K562 (cell line): ENCODE measurements around the gene FUT2. TPM values are rescaled to one million over a fixed set of nuclear protein-coding genes. Genes with fewer than 3 reads are reported as not detected.

ENCODE experiments used
- ATAC-seq: fragments of 200-7000 bp; cut with Tn5 transposase; 3 replicates; pipeline ENCODE4 v1.9.1; 2020; ENCODE audit warnings: moderate library complexity
- BruUV-seq: library from RNA; stranded (reverse); fragments of 400-500 nt; replicated peaks from 2 replicates; lab custom pipeline; 2021; lab: Mats Ljungman, UMichigan
- CTCF ChIA-PET: fragments of 300-600 bp; formaldehyde crosslinking; extraction: SDS; loops from one replicate; lab custom pipeline; 2021; ENCODE audit warnings: low intra/inter-chr PET ratio; lab: Yijun Ruan, JAX
- POLR2A ChIA-PET: fragments of 300-600, 350-650 bp; sonication (Branson Sonifier 250); formaldehyde crosslinking; extraction: SDS; loops from one replicate; lab custom pipeline; 2021; ENCODE audit warnings: antibody characterized with exemption, inconsistent platforms; lab: Yijun Ruan, JAX
- DNase-seq, 4 experiments: peaks; one replicate each; pipeline versions ENCODE4 v3.0.0 to v3.0.0-alpha.2; 2011 to 2018; ENCODE audit warnings: low spot score in 3 of 4, mixed read lengths in 3 of 4; ENCODE audit errors: extremely low read depth in 1 of 4
- FAIRE-seq: peaks from 2 replicates; lab custom pipeline; 2011; peaks lifted over from hg19 to GRCh38; lab: Jason Lieb, UNC
- H2AFZ ChIP-seq: 2 replicates; pipeline ENCODE4 v1.6.0; 2011; ENCODE audit warnings: low read depth, low read length, control low read depth, inconsistent platforms
- H3K27ac ChIP-seq: fragments of 200-600 bp; 3 replicates; pipeline ENCODE4 v1.8.0; 2011; ENCODE audit warnings: low read depth, mild to moderate bottlenecking, control low read depth, inconsistent platforms, low read length, moderate library complexity, mixed read lengths; ENCODE audit errors: extremely low read depth
- H3K27me3 ChIP-seq, 2 experiments: fragments of 300-600 bp in 1 of 2; 2 replicates in 1 of 2; 3 replicates in 1 of 2; pipeline versions ENCODE4 v1.6.0 to v1.8.0; 2011; ENCODE audit warnings: inconsistent platforms in 2 of 2, low read length in 2 of 2, mild to moderate bottlenecking in 1 of 2, mixed read lengths in 1 of 2, moderate library complexity in 1 of 2; ENCODE audit not compliant: control insufficient read depth in 2 of 2, insufficient read depth in 2 of 2
- H3K36me3 ChIP-seq: fragments of 300-600 bp; 3 replicates; pipeline ENCODE4 v1.8.0; 2011; ENCODE audit warnings: mild to moderate bottlenecking, low read length, inconsistent platforms; ENCODE audit not compliant: control insufficient read depth, insufficient read depth
- H3K4me1 ChIP-seq, 2 experiments: fragments of 200-600 bp in 1 of 2; replicated peaks in 1 of 2; 2 replicates in 1 of 2; 3 replicates in 1 of 2; pipeline versions ENCODE4 v1.5.1 to v1.8.0; 2011; ENCODE audit warnings: inconsistent platforms in 2 of 2, low read length in 2 of 2, mild to moderate bottlenecking in 1 of 2, mixed read lengths in 1 of 2, moderate library complexity in 1 of 2; ENCODE audit not compliant: control insufficient read depth in 2 of 2, insufficient read depth in 2 of 2
- H3K4me2 ChIP-seq: 2 replicates; pipeline ENCODE4 v1.6.1; 2011; ENCODE audit warnings: low read length, control low read depth, inconsistent platforms, mixed read lengths; ENCODE audit not compliant: insufficient read depth
- H3K4me3 ChIP-seq: fragments of 200-600 bp; sonication (generic), shearing (Covaris generic); 2 replicates; pipeline ENCODE4 v1.5.1; 2016; ENCODE audit warnings: control low read depth, inconsistent platforms
- H3K79me2 ChIP-seq: fragments of 200-600 bp; 3 replicates; pipeline ENCODE4 v1.8.0; 2011; ENCODE audit warnings: low read length, inconsistent platforms; ENCODE audit not compliant: control insufficient read depth, insufficient read depth
- H3K9ac ChIP-seq, 2 experiments: 2 replicates each; pipeline versions ENCODE4 v1.6.0 to v1.6.1; 2011; ENCODE audit warnings: low read depth in 2 of 2, low read length in 2 of 2, control low read depth in 1 of 2, inconsistent platforms in 1 of 2, mild to moderate bottlenecking in 1 of 2, mixed read lengths in 1 of 2; ENCODE audit not compliant: insufficient read depth in 1 of 2
- H3K9me1 ChIP-seq: one replicate; pipeline ENCODE4 v1.6.0; 2011; ENCODE audit warnings: inconsistent platforms, mild to moderate bottlenecking, low read length, moderate library complexity; ENCODE audit not compliant: control insufficient read depth, insufficient read depth
- H3K9me3 ChIP-seq: replicated peaks from 2 replicates; pipeline ENCODE4 v1.5.1; 2011; ENCODE audit warnings: low read depth, low read length, inconsistent platforms; ENCODE audit not compliant: control insufficient read depth, insufficient read depth
- H4K20me1 ChIP-seq: replicated peaks from 2 replicates; pipeline ENCODE4 v1.6.1; 2011; ENCODE audit warnings: low read length, inconsistent platforms, mixed read lengths; ENCODE audit not compliant: control insufficient read depth, insufficient read depth
- MED1 ChIP-seq: sonication (generic); formaldehyde crosslinking; IDR thresholded peaks from 2 replicates; pipeline ENCODE4 v1.8.1; 2023; ENCODE audit warnings: missing genetic modification reagents, borderline replicate concordance
- SMARCA4 ChIP-seq: fragments of 450-650 bp; IDR thresholded peaks from 2 replicates; pipeline ENCODE4 v1.6.1; 2016
- SRF ChIP-seq, 2 experiments: fragments of 250-450, 450-650 bp in 1 of 2; sonication (Bioruptor Pico) in 1 of 2; sonication (generic) in 1 of 2; formaldehyde crosslinking; IDR thresholded peaks; 2 replicates each; pipeline versions ENCODE4 v1.5.0 to v1.5.1; 2020 to 2022; ENCODE audit warnings: mild to moderate bottlenecking in 1 of 2, missing genetic modification reagents in 1 of 2
- ZNF143 ChIP-seq: sonication (generic); formaldehyde crosslinking; IDR thresholded peaks from 2 replicates; pipeline ENCODE4 v1.9.0; 2022; ENCODE audit warnings: mild to moderate bottlenecking, missing genetic modification reagents
- ZNF146 ChIP-seq: IDR thresholded peaks from one replicate; pipeline ENCODE4 v1.6.1; 2018; ENCODE audit warnings: missing compliant biosample characterization; ENCODE audit not compliant: unreplicated experiment
- ZNF274 ChIP-seq: IDR thresholded peaks from 2 replicates; pipeline ENCODE4 v1.6.1; 2011; ENCODE audit warnings: low read depth, mild to moderate bottlenecking, low read length, moderate library complexity, borderline replicate concordance
- WGBS: fragments of 100-300 bp; shearing (Covaris generic); methylation state at CpG from one replicate; pipeline ENCODE4 v1.1.6; 2016; ENCODE audit warnings: low coverage, mixed read lengths; ENCODE audit not compliant: insufficient coverage; ENCODE audit errors: missing lambda C conversion rate; 5-methylcytosine and 5-hydroxymethylcytosine counted together
- in situ Hi-C: fragments of 300-500 bp; cut with MboI; formaldehyde crosslinking; loops from 4 replicates; pipeline ENCODE4 v1.15.0; 2018; ENCODE audit warnings: inconsistent platforms, mixed read lengths
- intact Hi-C: fragments of 100-400 bp; cut with micrococcal nuclease; formaldehyde crosslinking; loops from 2 replicates; pipeline ENCODE4 v1.14.2; 2022
- polyA plus RNA-seq, 8 experiments: library from polyadenylated mRNA; depleted of rRNA in 4 of 8; stranded (reverse) in 5 of 8; unstranded in 3 of 8; fragments of >200 nt; fragmentation: Nextera tagmentation in 2 of 8; fragmentation: Illumina TruSeq in 1 of 8; extraction: Ambion mirVana in 2 of 8; extraction: Trizol in 1 of 8; gene quantifications; 2 replicates each; pipeline versions ENCODE4 v1.2.1 to v1.2.3, GENCODE V29; 2011 to 2014; ENCODE audit warnings: inconsistent platforms in 1 of 8, missing spikeins in 1 of 8
- total RNA-seq, 7 experiments: library from RNA; depleted of rRNA in 6 of 7; stranded (reverse); fragments of >200 nt in 6 of 7; fragmentation: Illumina TruSeq in 2 of 7; extraction: Trizol in 2 of 7; gene quantifications; 2 replicates each; pipeline versions ENCODE4 v1.2.1 to v1.2.3, GENCODE V29; 2011 to 2021; ENCODE audit warnings: low replicate concordance in 1 of 7
- TF ChIP-seq, protein P1 (sequence below): IDR thresholded peaks from 2 replicates; pipeline ENCODE4 v1.6.1; 2014; ENCODE audit warnings: antibody characterized with exemption
- TF ChIP-seq, protein P2 (sequence below): fragments of 250-450 bp; sonication (Bioruptor Pico); IDR thresholded peaks from 2 replicates; pipeline ENCODE4 v1.5.1; 2021; ENCODE audit warnings: mild to moderate bottlenecking
- TF ChIP-seq, protein P3 (sequence below), 3 experiments: fragments of 200-800 bp in 1 of 3; sonication (Bioruptor generic) in 1 of 3; sonication (generic) in 1 of 3; formaldehyde crosslinking in 1 of 3; IDR thresholded peaks; 2 replicates each; pipeline versions ENCODE4 v1.6.1 to v1.8.0; 2016 to 2022; ENCODE audit warnings: mild to moderate bottlenecking in 2 of 3, missing compliant biosample characterization in 2 of 3, missing genetic modification characterization in 2 of 3, missing genetic modification reagents in 1 of 3

FUT2 gene
- total and polyA plus RNA-seq, 9 of the 15 experiments (the other 6 are each of a cell fraction or from before 2014, with no cell fraction given) = 0.03 to 0.04 TPM; not detected in 7

DNA sequence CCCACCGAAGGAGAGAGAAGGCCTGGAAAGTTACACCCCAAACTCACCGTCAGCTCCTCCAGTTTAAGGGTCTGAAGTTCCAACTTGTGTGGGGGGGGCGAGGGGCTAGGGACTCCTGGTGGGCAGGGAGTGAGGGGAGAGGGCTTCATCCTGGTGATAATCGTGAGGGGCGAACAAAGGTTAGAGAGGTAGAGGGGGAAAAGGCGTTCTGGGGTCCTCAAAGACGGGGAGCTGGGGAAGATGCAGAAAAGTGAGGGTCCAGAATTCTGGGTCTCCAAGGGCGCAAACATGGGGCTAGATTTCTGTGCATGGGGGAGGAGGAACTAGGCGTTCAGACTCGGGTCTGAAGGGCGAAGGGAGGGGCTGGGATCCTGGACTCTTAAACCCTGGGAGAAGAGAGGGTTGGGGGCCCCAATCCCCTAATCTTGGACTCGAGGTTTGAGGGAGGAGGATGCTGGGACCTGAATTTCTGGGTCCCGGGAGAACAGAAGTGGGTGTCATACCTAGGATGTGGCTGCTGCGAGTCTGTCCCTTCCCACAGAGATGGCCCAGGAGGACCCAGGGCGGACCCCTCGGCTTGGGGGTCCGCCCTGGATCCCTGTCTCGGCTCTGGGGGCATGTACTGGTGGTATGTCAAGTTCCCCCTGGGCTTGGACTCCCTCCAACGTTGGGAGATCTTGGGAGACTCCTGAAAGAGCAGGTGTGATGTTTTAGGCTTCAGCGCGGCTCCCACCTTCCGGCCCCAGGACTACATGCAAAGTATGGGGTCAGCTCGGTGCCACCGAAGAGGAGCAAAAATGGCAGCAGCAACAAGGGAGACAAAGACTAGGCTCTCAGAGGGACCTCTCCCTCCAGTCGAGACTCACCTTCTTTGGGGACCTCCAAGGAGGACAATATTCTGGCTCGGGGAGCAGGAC is 19.2 kb downstream of the FUT2 start (continued):
- TF ChIP-seq, protein P1, sequence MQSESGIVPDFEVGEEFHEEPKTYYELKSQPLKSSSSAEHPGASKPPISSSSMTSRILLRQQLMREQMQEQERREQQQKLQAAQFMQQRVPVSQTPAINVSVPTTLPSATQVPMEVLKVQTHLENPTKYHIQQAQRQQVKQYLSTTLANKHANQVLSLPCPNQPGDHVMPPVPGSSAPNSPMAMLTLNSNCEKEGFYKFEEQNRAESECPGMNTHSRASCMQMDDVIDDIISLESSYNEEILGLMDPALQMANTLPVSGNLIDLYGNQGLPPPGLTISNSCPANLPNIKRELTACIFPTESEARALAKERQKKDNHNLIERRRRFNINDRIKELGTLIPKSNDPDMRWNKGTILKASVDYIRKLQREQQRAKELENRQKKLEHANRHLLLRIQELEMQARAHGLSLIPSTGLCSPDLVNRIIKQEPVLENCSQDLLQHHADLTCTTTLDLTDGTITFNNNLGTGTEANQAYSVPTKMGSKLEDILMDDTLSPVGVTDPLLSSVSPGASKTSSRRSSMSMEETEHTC = no peak
- TF ChIP-seq SMARCA4 (0 out of 2 replicates have a peak, but pooled peaks have one; percentile 14), ZNF146 (CRISPR knock-in tag) (no peak)
- TF ChIP-seq, protein P2, sequence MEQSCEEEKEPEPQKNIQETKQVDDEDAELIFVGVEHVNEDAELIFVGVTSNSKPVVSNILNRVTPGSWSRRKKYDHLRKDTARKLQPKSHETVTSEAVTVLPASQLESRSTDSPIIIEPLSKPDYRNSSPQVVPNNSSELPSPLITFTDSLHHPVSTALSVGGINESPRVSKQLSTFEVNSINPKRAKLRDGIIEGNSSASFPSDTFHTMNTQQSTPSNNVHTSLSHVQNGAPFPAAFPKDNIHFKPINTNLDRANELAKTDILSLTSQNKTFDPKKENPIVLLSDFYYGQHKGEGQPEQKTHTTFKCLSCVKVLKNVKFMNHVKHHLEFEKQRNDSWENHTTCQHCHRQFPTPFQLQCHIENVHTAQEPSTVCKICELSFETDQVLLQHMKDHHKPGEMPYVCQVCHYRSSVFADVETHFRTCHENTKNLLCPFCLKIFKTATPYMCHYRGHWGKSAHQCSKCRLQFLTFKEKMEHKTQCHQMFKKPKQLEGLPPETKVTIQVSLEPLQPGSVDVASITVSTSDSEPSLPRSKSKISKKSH (CRISPR knock-in tag) = no peak

DNA sequence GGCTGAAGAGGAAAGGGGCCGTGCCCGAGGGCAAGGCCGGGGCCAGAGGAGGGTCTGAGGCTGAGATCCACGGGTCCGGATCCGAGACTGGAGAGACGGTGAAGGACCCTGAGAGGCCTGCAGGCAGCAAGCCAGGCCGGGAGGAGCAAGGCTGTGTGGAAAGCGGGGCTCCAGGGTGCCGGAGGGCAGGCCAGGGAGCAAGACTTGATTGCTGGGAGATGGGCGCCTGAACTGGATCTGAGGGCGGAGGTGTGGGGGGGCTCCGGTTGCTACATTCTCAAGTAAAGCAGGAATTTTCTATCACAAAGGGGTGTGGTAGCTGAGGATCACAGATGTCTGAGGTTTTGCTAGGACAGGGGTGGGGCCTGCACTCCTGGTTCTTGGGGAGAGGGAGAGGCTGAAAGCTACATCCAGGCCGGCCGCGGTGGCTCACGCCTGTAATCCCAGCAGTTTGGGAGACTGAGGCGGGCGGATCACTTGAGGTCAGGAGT is 20.0 kb downstream of the FUT2 start:
- no peaks in the 10 kb centered on the region for H4K20me1 ChIP-seq
- ChIA-PET CTCF (no interaction called here), POLR2A (interaction anchor here (1.0 kb wide), 1 partner anchor 10 kb away, joined by 6 read pairs; no protein-coding TSS in a partner anchor)
- TF ChIP-seq ZNF143 (CRISPR knock-in tag) (no peak), MED1 (CRISPR knock-in tag) (no peak), SRF (CRISPR knock-in tag; IDR thresholded peaks at IDR 0.05) (no peak), ZNF274 (no peak)
- TF ChIP-seq, protein P3, sequence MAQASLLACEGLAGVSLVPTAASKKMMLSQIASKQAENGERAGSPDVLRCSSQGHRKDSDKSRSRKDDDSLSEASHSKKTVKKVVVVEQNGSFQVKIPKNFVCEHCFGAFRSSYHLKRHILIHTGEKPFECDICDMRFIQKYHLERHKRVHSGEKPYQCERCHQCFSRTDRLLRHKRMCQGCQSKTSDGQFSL (CRISPR knock-in tag; IDR thresholded peaks at IDR 0.05) = 0 out of 2 replicates have a peak, but pooled peaks have one; percentile 25
- TF ChIP-seq, protein P3 (tag; IDR thresholded peaks at IDR 0.05) = no peak
- ATAC-seq (no peak), DNase-seq (no peak), FAIRE-seq (peak; percentile 44)
- H2AFZ ChIP-seq = no peak overlapping the region
- no peaks in the 10 kb centered on the region for H3K9me1 ChIP-seq
- no peaks in the 10 kb centered on the region for H3K9me3 ChIP-seq
- no peaks in the 10 kb centered on the region for H3K27me3 ChIP-seq
- in situ Hi-C loops = no loop called here
- intact Hi-C loops = loop anchor here (2.0 kb wide), 1 partner anchor 41 kb away; no protein-coding TSS in a partner anchor
- no peaks in the 10 kb centered on the region for H3K36me3 ChIP-seq
- peaks cover 18 to 58% of the 10 kb centered on the region in 2 experiments for H3K4me1 ChIP-seq
- H3K9ac ChIP-seq = peak overlapping the region in 1 of 2 experiments; percentile 61; a peak in 2 of 4 replicates
- peak overlapping the region; percentile 85; the same call in 1 of the 2 replicates for H3K4me2 ChIP-seq
- H3K79me2 ChIP-seq = peaks cover 7% of the 10 kb centered on the region; the same call in 1 of the 3 replicates
- no TSS peak for BruUV-seq
- H3K4me3 ChIP-seq = no peak overlapping the region
- 49% methylated on average over 19 of the region's 19 CpGs for WGBS
- H3K27ac ChIP-seq = no peak overlapping the region
